Uterus (tissue), 4 donors: ENCODE results near the gene CDH13. TPM values are rescaled to one million over a fixed set of nuclear protein-coding genes. Genes with fewer than 3 reads are reported as not detected.

ENCODE experiments used
- DNase-seq, 2 donors: peaks; one replicate each; pipeline ENCODE4 v3.0.0-alpha.2; 2019 to 2020
- H3K27ac ChIP-seq, 2 donors: fragments of 200-600 bp; sonication (generic); 1 replicate in 1 of 2; 2 replicates in 1 of 2; pipeline ENCODE4 v1.5.1; 2016 to 2018
- H3K27me3 ChIP-seq, 2 donors: fragments of 200-600 bp; sonication (generic); one replicate each; pipeline ENCODE4 v1.5.1; 2018 to 2019; ENCODE audit warnings: control low read depth in 1 of 2
- H3K36me3 ChIP-seq, 2 donors: fragments of 200-600 bp; sonication (generic); one replicate each; pipeline ENCODE4 v1.5.1; 2019; ENCODE audit warnings: control low read depth in 1 of 2
- H3K4me1 ChIP-seq, 2 donors: fragments of 200-600 bp; sonication (generic); one replicate each; pipeline ENCODE4 v1.5.1; 2018 to 2019; ENCODE audit warnings: control low read depth in 1 of 2
- H3K4me3 ChIP-seq, 2 donors: fragments of 200-600 bp; sonication (generic); 1 replicate in 1 of 2; 2 replicates in 1 of 2; pipeline ENCODE4 v1.5.1; 2018 to 2019; ENCODE audit warnings: mild to moderate bottlenecking in 1 of 2
- H3K9me3 ChIP-seq, 2 donors: fragments of 200-600 bp; sonication (generic); one replicate each; pipeline ENCODE4 v1.5.1; 2019; ENCODE audit warnings: control low read depth in 1 of 2
- CTCF ChIP-seq, 4 experiments: fragments of 200-600 bp in 2 of 4; fragments of 450-650 bp in 2 of 4; sonication (generic) in 2 of 4; IDR thresholded peaks; one replicate each; pipeline ENCODE4 v1.5.1; 2016 to 2019; ENCODE audit warnings: antibody characterized with exemption in 4 of 4, mild to moderate bottlenecking in 2 of 4, moderate library complexity in 1 of 4
- POLR2A ChIP-seq, 2 donors: fragments of 450-650 bp; IDR thresholded peaks; one replicate each; pipeline ENCODE4 v1.6.1; 2016; ENCODE audit warnings: antibody characterized with exemption in 2 of 2, mild to moderate bottlenecking in 1 of 2, moderate library complexity in 1 of 2
- intact Hi-C: fragments of 100-400 bp; cut with DNase I; formaldehyde crosslinking; loops from one replicate; pipeline ENCODE4 v1.15.1; 2023; ENCODE audit warnings: low total_unique reads
- total RNA-seq, 4 donors: library from RNA; depleted of rRNA in 3 of 4; stranded (reverse); fragments of >200 nt in 3 of 4; gene quantifications; one replicate each; pipeline versions ENCODE4 v1.1.0 to v1.2.4, GENCODE V29; 2014 to 2023
- donor health status: DM: yes; HTN: yes; CAD: no.

The CDH13 gene
- total RNA-seq, 4 donors from 2014 or later = 49.1 to 99.4 (median 82.7) TPM

DNA sequence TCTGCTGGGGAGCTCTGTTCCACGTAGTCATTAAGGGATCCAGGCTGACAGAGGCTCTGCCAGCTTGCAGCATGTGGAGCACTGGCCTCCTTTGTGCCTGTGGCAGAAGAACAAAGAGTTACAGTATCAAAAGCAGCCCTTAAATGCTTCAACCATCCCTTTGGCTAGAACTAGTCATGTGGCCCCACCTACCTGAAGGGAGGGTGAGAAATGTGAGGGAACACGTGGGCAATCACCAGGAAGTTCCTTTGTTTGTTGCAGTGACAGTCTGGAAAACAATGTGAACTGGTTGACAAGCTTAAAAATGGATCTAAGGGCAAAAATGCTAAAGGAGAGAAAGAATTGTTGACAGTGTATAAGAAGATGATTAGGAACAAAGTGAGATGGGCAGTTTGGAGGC lies 890.6 kb downstream of the CDH13 start:
- intact Hi-C loops = no loop called here
- no peak overlapping the region for H3K4me3 ChIP-seq
- no peaks in the 10 kb centered on the region for H3K27me3 ChIP-seq
- no peaks in the 10 kb centered on the region for H3K9me3 ChIP-seq
- no peaks in the 10 kb centered on the region for H3K4me1 ChIP-seq
- H3K27ac ChIP-seq = no peak overlapping the region
- no peaks in the 10 kb centered on the region for H3K36me3 ChIP-seq
- no peak for TF ChIP-seq POLR2A (IDR thresholded peaks at IDR 0.05)
- no peak for TF ChIP-seq CTCF (IDR thresholded peaks at IDR 0.05)
- no peak for DNase-seq

- intact Hi-C loops = no loop called here
- H3K4me1 ChIP-seq = no peaks in the 10 kb centered on the region
- no peak for DNase-seq
- no peaks in the 10 kb centered on the region for H3K36me3 ChIP-seq
- TF ChIP-seq POLR2A (IDR thresholded peaks at IDR 0.05) (no peak), CTCF (IDR thresholded peaks at IDR 0.05) (no peak)
- no peak overlapping the region for H3K27ac ChIP-seq
- no peaks in the 10 kb centered on the region for H3K9me3 ChIP-seq
- H3K4me3 ChIP-seq = no peak overlapping the region
- H3K27me3 ChIP-seq = no peaks in the 10 kb centered on the region
Measured at GRCh38 chr16:83520596-83520995, 893.8 kb downstream of the CDH13 start.

DNA sequence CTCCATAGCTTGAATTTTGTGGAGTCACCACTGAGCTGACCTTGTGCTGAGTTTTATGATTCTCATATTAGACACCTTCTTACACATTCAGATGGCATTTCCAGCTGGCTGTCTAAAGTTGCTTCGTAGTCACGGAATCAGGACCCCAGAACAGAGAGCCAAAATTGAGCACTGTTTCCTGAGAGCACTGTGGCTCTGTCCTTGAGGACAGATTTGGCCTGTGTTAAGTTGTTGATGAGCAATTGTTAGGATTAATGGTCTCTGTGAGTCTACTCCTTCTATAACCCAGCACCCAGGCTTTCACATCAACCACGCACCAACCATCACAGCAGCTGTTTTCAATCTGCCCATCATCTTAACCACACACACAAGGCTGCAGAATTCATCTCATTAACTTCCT lies 903.5 kb downstream of the CDH13 start:
- no peaks in the 10 kb centered on the region for H3K36me3 ChIP-seq
- no peak overlapping the region for H3K4me3 ChIP-seq
- DNase-seq = no peak
- TF ChIP-seq CTCF (IDR thresholded peaks at IDR 0.05) (no peak), POLR2A (IDR thresholded peaks at IDR 0.05) (no peak)
- H3K9me3 ChIP-seq = no peaks in the 10 kb centered on the region
- H3K4me1 ChIP-seq = no peaks in the 10 kb centered on the region
- H3K27me3 ChIP-seq = no peaks in the 10 kb centered on the region
- intact Hi-C loops = no loop called here
- no peak overlapping the region for H3K27ac ChIP-seq

GRCh38 chr16:83532634-83533033 lies 905.9 kb downstream of the CDH13 start:
- intact Hi-C loops = no loop called here
- no peak for TF ChIP-seq CTCF (IDR thresholded peaks at IDR 0.05)
- TF ChIP-seq POLR2A (IDR thresholded peaks at IDR 0.05) = no peak
- no peak overlapping the region for H3K4me3 ChIP-seq

DNA sequence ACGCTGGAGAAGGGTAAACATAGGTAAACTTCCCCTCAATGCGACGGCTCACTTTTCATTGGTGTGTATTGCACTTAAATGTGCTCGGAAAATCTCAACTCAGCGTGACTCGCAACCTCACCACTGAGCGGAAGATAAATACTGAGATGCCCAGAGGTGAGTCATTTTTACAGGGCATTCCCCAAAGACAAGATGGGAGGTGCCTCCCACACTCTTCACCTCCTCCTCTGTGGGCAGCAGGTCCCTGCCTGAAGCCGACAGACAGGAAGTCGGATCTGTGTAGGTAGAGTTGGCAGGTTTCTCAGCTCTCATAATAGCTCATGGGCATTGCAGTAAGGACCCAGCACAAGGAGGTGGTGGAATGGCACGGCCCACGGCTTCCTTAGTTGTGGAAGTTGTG lies 906.4 kb downstream of the CDH13 start:
- Histone ChIP-seq H3K36me3 (no peaks in the 10 kb centered on the region), H3K4me1 (no peaks in the 10 kb centered on the region), H3K9me3 (no peaks in the 10 kb centered on the region), H3K4me3 (no peak overlapping the region), H3K27ac (no peak overlapping the region), H3K27me3 (no peaks in the 10 kb centered on the region)
- intact Hi-C loops = no loop called here
- TF ChIP-seq CTCF (IDR thresholded peaks at IDR 0.05) (no peak), POLR2A (IDR thresholded peaks at IDR 0.05) (no peak)
- DNase-seq = no peak

More at GRCh38 chr16:83532634-83533033, 905.9 kb downstream of the CDH13 start:
- no peaks in the 10 kb centered on the region for H3K27me3 ChIP-seq
- H3K27ac ChIP-seq = no peak overlapping the region
- no peaks in the 10 kb centered on the region for H3K36me3 ChIP-seq
- DNase-seq = no peak
- H3K4me1 ChIP-seq = no peaks in the 10 kb centered on the region
- H3K9me3 ChIP-seq = no peaks in the 10 kb centered on the region
